Smooth muscle cell (in vitro differentiated cells): ENCODE results near the gene S100A3. TPM values are rescaled to one million over a fixed set of nuclear protein-coding genes. Genes with fewer than 3 reads are reported as not detected.
"Not testable (repeated sequence)": the region's sequence is repeated elsewhere in the genome, so short reads cannot be mapped to it uniquely, and the experiment has no call there.

Experiments
- DNase-seq: peaks from one replicate; lab custom pipeline; 2025; ENCODE audit not compliant: unreplicated experiment; lab: John Stamatoyannopoulos, UW
- H2AFZ ChIP-seq: fragments of 200-600 bp; sonication (generic); 2 replicates; pipeline ENCODE4 v1.6.0; 2016; ENCODE audit warnings: antibody characterized with exemption, low read depth, mild to moderate bottlenecking
- H3F3A ChIP-seq: fragments of 200-600 bp; sonication (generic); 2 replicates; pipeline ENCODE4 v1.6.0; 2017; ENCODE audit warnings: antibody characterized with exemption, low read depth
- H3K27ac ChIP-seq: fragments of 200-600 bp; sonication (generic); 2 replicates; pipeline ENCODE4 v1.5.1; 2016; ENCODE audit warnings: low read depth, mild to moderate bottlenecking
- H3K27me3 ChIP-seq: fragments of 200-600 bp; sonication (generic); 2 replicates; pipeline ENCODE4 v1.6.1; 2016; ENCODE audit warnings: low read depth, mild to moderate bottlenecking
- H3K36me3 ChIP-seq: fragments of 200-600 bp; sonication (generic); 2 replicates; pipeline ENCODE4 v1.5.1; 2016; ENCODE audit warnings: low read depth
- H3K4me1 ChIP-seq: fragments of 200-600 bp; sonication (generic); 2 replicates; pipeline ENCODE4 v1.5.1; 2016; ENCODE audit warnings: low read depth
- H3K4me2 ChIP-seq: fragments of 200-600 bp; sonication (generic); 2 replicates; pipeline ENCODE4 v1.6.0; 2016; ENCODE audit warnings: mild to moderate bottlenecking
- H3K4me3 ChIP-seq: fragments of 200-600 bp; sonication (generic); 2 replicates; pipeline ENCODE4 v1.5.1; 2016; ENCODE audit warnings: mild to moderate bottlenecking
- H3K79me2 ChIP-seq: fragments of 200-600 bp; sonication (generic); 2 replicates; pipeline ENCODE4 v1.6.0; 2016; ENCODE audit warnings: low read depth, mild to moderate bottlenecking
- H3K9ac ChIP-seq: fragments of 200-600 bp; sonication (generic); 2 replicates; pipeline ENCODE4 v1.6.0; 2016; ENCODE audit warnings: low read depth
- H3K9me3 ChIP-seq: fragments of 200-600 bp; sonication (generic); replicated peaks from 2 replicates; pipeline ENCODE4 v1.5.1; 2016; ENCODE audit warnings: low read depth
- H4K20me1 ChIP-seq: fragments of 200-600 bp; sonication (generic); 2 replicates; pipeline ENCODE4 v1.6.0; 2016; ENCODE audit warnings: low read depth
- CTCF ChIP-seq: fragments of 200-600 bp; sonication (generic); IDR thresholded peaks from 2 replicates; pipeline ENCODE4 v1.5.1; 2017; ENCODE audit warnings: borderline replicate concordance, mild to moderate bottlenecking, antibody characterized with exemption; ENCODE audit not compliant: insufficient read depth, poor library complexity, severe bottlenecking
- WGBS: methylation state at CpG from one replicate; pipeline ENCODE4 v1.1.7; 2016; ENCODE audit warnings: low lambda C conversion rate; 5-methylcytosine and 5-hydroxymethylcytosine counted together
- polyA plus RNA-seq: library from polyadenylated mRNA; unstranded; fragments of >200 nt; fragmentation: Nextera tagmentation; extraction: Ambion mirVana; gene quantifications from 2 replicates; pipeline ENCODE4 v1.2.1, GENCODE V29; 2016
- total RNA-seq: library from RNA; depleted of rRNA; stranded (reverse); fragments of >200 nt; gene quantifications from 2 replicates; pipeline ENCODE4 v1.2.3, GENCODE V29; 2014

Gene S100A3
- total and polyA plus RNA-seq, 2 experiments from 2014 or later, result 13.9 to 19.8 TPM

- 66% methylated on average over 6 of the region's 6 CpGs for WGBS
- Histone ChIP-seq H3K4me3 (no peak overlapping the region), H3K9me3 (no peaks in the 10 kb centered on the region), H3K36me3 (no peaks in the 10 kb centered on the region), H4K20me1 (no peaks in the 10 kb centered on the region), H3K27me3 (no peaks in the 10 kb centered on the region), H3K79me2 (no peaks in the 10 kb centered on the region), H3K4me2 (no peak overlapping the region), H3K27ac (no peak overlapping the region), H3K9ac (no peak overlapping the region), H2AFZ (no peak overlapping the region), H3F3A (peaks cover 8% of the 10 kb centered on the region), H3K4me1 (peaks cover 34% of the 10 kb centered on the region)
- no peak for TF ChIP-seq CTCF
- DNase-seq, result no peak
Observed at GRCh38 chr1:153563483-153563901, 14.4 kb upstream of the S100A3 start.

- H3K4me2 ChIP-seq, H3K9ac ChIP-seq, H3F3A ChIP-seq, H3K36me3 ChIP-seq, H2AFZ ChIP-seq, H3K9me3 ChIP-seq, H3K79me2 ChIP-seq, H3K27me3 ChIP-seq, H3K27ac ChIP-seq, H4K20me1 ChIP-seq, DNase-seq, H3K4me3 ChIP-seq: not testable (repeated sequence)
- WGBS, result 88% methylated on average over 3 of the region's 3 CpGs
- peaks cover 19% of the 10 kb centered on the region for H3K4me1 ChIP-seq
Observed at GRCh38 chr1:153562021-153562420, 13.0 kb upstream of the S100A3 start.

GRCh38 chr1:153561466-153561985 is 12.5 kb upstream of the S100A3 start:
- Histone ChIP-seq H4K20me1 (no peaks in the 10 kb centered on the region), H3K4me1 (peaks cover 15% of the 10 kb centered on the region), H3K4me2 (no peak overlapping the region), H2AFZ (no peak overlapping the region), H3K79me2 (no peaks in the 10 kb centered on the region), H3K27me3 (no peaks in the 10 kb centered on the region), H3F3A (peaks cover 3% of the 10 kb centered on the region), H3K36me3 (no peaks in the 10 kb centered on the region), H3K9ac (no peak overlapping the region), H3K27ac (no peak overlapping the region), H3K4me3 (no peak overlapping the region), H3K9me3 (no peaks in the 10 kb centered on the region)
- DNase-seq, result no peak
- WGBS, result 95% methylated on average over 3 of the region's 3 CpGs
- TF ChIP-seq CTCF, result no peak

- H3K79me2 ChIP-seq, result no peaks in the 10 kb centered on the region
- no peaks in the 10 kb centered on the region for H3K9me3 ChIP-seq
- no peak overlapping the region for H3K4me2 ChIP-seq
- no peak overlapping the region for H2AFZ ChIP-seq
- TF ChIP-seq CTCF, result no peak
- H4K20me1 ChIP-seq, result no peaks in the 10 kb centered on the region
- DNase-seq, result no peak
- no peak overlapping the region for H3K27ac ChIP-seq
- H3K9ac ChIP-seq, result no peak overlapping the region
- H3K4me1 ChIP-seq, result peaks cover 10% of the 10 kb centered on the region
- H3K4me3 ChIP-seq, result no peak overlapping the region
- WGBS, result 94% methylated on average over 10 of the region's 10 CpGs
- peaks cover 1% of the 10 kb centered on the region for H3F3A ChIP-seq
- H3K36me3 ChIP-seq, result no peaks in the 10 kb centered on the region
- no peaks in the 10 kb centered on the region for H3K27me3 ChIP-seq
Observed at GRCh38 chr1:153560771-153561465, 11.9 kb upstream of the S100A3 start.
